HG03025 (cell line): ENCODE results near the gene SHISA5.
"Not testable (repeated sequence)": the region's sequence is repeated elsewhere in the genome, so short reads cannot be mapped to it uniquely, and the experiment has no call there.

Experiments used
- ATAC-seq: cut with Tn5 transposase; IDR thresholded peaks from one replicate; pipeline ENCODE4 v1.9.1; 2021; ENCODE audit warnings: mild to moderate bottlenecking, moderate library complexity; ENCODE audit not compliant: unreplicated experiment, low FRiP score

The SHISA5 gene

GRCh38 chr3:48504051-48504946 is at the start of gene SHISA5:
Gene SHISA5, minus strand, starts transcription at chr3:48504174. Its CDS starts 80 bp downstream, at chr3:48504094.
- no peak for ATAC-seq

- ATAC-seq, result no peak
Observed at GRCh38 chr3:48553361-48553760, 49.4 kb upstream of the SHISA5 start.

- ATAC-seq, result no peak
Observed at GRCh38 chr3:48552111-48552951, 48.4 kb upstream of the SHISA5 start.

GRCh38 chr3:48551651-48552050 is 47.7 kb upstream of the SHISA5 start:
- not testable (repeated sequence) for ATAC-seq

GRCh38 chr3:48548729-48549705 is 45.0 kb upstream of the SHISA5 start:
- ATAC-seq, result peak; percentile 51

- ATAC-seq, result no peak
Observed at GRCh38 chr3:48548126-48548525, 44.2 kb upstream of the SHISA5 start.

- no peak for ATAC-seq
Observed at GRCh38 chr3:48546203-48546829, 42.3 kb upstream of the SHISA5 start.

GRCh38 chr3:48544141-48544540 is 40.2 kb upstream of the SHISA5 start:
- ATAC-seq, result no peak

- ATAC-seq, result no peak
Observed at GRCh38 chr3:48543271-48543866, 39.4 kb upstream of the SHISA5 start.

- no peak for ATAC-seq
Observed at GRCh38 chr3:48538451-48538850, 34.5 kb upstream of the SHISA5 start.

GRCh38 chr3:48536785-48537184 is 32.8 kb upstream of the SHISA5 start:
- ATAC-seq, result no peak

GRCh38 chr3:48536116-48536515 is 32.1 kb upstream of the SHISA5 start:
- no peak for ATAC-seq

- no peak for ATAC-seq
Observed at GRCh38 chr3:48535578-48535977, 31.6 kb upstream of the SHISA5 start.

GRCh38 chr3:48532977-48533337 is 29.0 kb upstream of the SHISA5 start:
- no peak for ATAC-seq

GRCh38 chr3:48532271-48532976 is 28.4 kb upstream of the SHISA5 start:
- ATAC-seq, result no peak

- not testable (repeated sequence) for ATAC-seq
Observed at GRCh38 chr3:48530701-48531100, 26.7 kb upstream of the SHISA5 start.

GRCh38 chr3:48528754-48529153 is 24.8 kb upstream of the SHISA5 start:
- no peak for ATAC-seq

- no peak for ATAC-seq
Observed at GRCh38 chr3:48528048-48528447, 24.1 kb upstream of the SHISA5 start.

GRCh38 chr3:48524970-48525369 is 21.0 kb upstream of the SHISA5 start:
- no peak for ATAC-seq
